K562 (cell line): ENCODE measurements around the gene YPEL3. TPM values are rescaled to one million over a fixed set of nuclear protein-coding genes. Genes with fewer than 3 reads are reported as not detected.

Experiments
- ATAC-seq: fragments of 200-7000 bp; cut with Tn5 transposase; 3 replicates; pipeline ENCODE4 v1.9.1; 2020; ENCODE audit warnings: moderate library complexity
- BruUV-seq: library from RNA; stranded (reverse); fragments of 400-500 nt; replicated peaks from 2 replicates; lab custom pipeline; 2021; lab: Mats Ljungman, UMichigan
- CTCF ChIA-PET: fragments of 300-600 bp; formaldehyde crosslinking; extraction: SDS; loops from one replicate; lab custom pipeline; 2021; ENCODE audit warnings: low intra/inter-chr PET ratio; lab: Yijun Ruan, JAX
- POLR2A ChIA-PET: fragments of 300-600, 350-650 bp; sonication (Branson Sonifier 250); formaldehyde crosslinking; extraction: SDS; loops from one replicate; lab custom pipeline; 2021; ENCODE audit warnings: antibody characterized with exemption, inconsistent platforms; lab: Yijun Ruan, JAX
- DNase-seq, 4 experiments: peaks; one replicate each; pipeline versions ENCODE4 v3.0.0 to v3.0.0-alpha.2; 2011 to 2018; ENCODE audit warnings: low spot score in 3 of 4, mixed read lengths in 3 of 4; ENCODE audit errors: extremely low read depth in 1 of 4
- FAIRE-seq: peaks from 2 replicates; lab custom pipeline; 2011; peaks lifted over from hg19 to GRCh38; lab: Jason Lieb, UNC
- H2AFZ ChIP-seq: 2 replicates; pipeline ENCODE4 v1.6.0; 2011; ENCODE audit warnings: low read depth, low read length, control low read depth, inconsistent platforms
- H3K27ac ChIP-seq: fragments of 200-600 bp; 3 replicates; pipeline ENCODE4 v1.8.0; 2011; ENCODE audit warnings: low read depth, mild to moderate bottlenecking, control low read depth, inconsistent platforms, low read length, moderate library complexity, mixed read lengths; ENCODE audit errors: extremely low read depth
- H3K27me3 ChIP-seq, 2 experiments: fragments of 300-600 bp in 1 of 2; 2 replicates in 1 of 2; 3 replicates in 1 of 2; pipeline versions ENCODE4 v1.6.0 to v1.8.0; 2011; ENCODE audit warnings: inconsistent platforms in 2 of 2, low read length in 2 of 2, mild to moderate bottlenecking in 1 of 2, mixed read lengths in 1 of 2, moderate library complexity in 1 of 2; ENCODE audit not compliant: control insufficient read depth in 2 of 2, insufficient read depth in 2 of 2
- H3K36me3 ChIP-seq: fragments of 300-600 bp; 3 replicates; pipeline ENCODE4 v1.8.0; 2011; ENCODE audit warnings: mild to moderate bottlenecking, low read length, inconsistent platforms; ENCODE audit not compliant: control insufficient read depth, insufficient read depth
- H3K4me1 ChIP-seq, 2 experiments: fragments of 200-600 bp in 1 of 2; replicated peaks in 1 of 2; 2 replicates in 1 of 2; 3 replicates in 1 of 2; pipeline versions ENCODE4 v1.5.1 to v1.8.0; 2011; ENCODE audit warnings: inconsistent platforms in 2 of 2, low read length in 2 of 2, mild to moderate bottlenecking in 1 of 2, mixed read lengths in 1 of 2, moderate library complexity in 1 of 2; ENCODE audit not compliant: control insufficient read depth in 2 of 2, insufficient read depth in 2 of 2
- H3K4me2 ChIP-seq: 2 replicates; pipeline ENCODE4 v1.6.1; 2011; ENCODE audit warnings: low read length, control low read depth, inconsistent platforms, mixed read lengths; ENCODE audit not compliant: insufficient read depth
- H3K4me3 ChIP-seq: fragments of 200-600 bp; sonication (generic), shearing (Covaris generic); 2 replicates; pipeline ENCODE4 v1.5.1; 2016; ENCODE audit warnings: control low read depth, inconsistent platforms
- H3K79me2 ChIP-seq: fragments of 200-600 bp; 3 replicates; pipeline ENCODE4 v1.8.0; 2011; ENCODE audit warnings: low read length, inconsistent platforms; ENCODE audit not compliant: control insufficient read depth, insufficient read depth
- H3K9ac ChIP-seq, 2 experiments: 2 replicates each; pipeline versions ENCODE4 v1.6.0 to v1.6.1; 2011; ENCODE audit warnings: low read depth in 2 of 2, low read length in 2 of 2, control low read depth in 1 of 2, inconsistent platforms in 1 of 2, mild to moderate bottlenecking in 1 of 2, mixed read lengths in 1 of 2; ENCODE audit not compliant: insufficient read depth in 1 of 2
- H3K9me1 ChIP-seq: one replicate; pipeline ENCODE4 v1.6.0; 2011; ENCODE audit warnings: inconsistent platforms, mild to moderate bottlenecking, low read length, moderate library complexity; ENCODE audit not compliant: control insufficient read depth, insufficient read depth
- H3K9me3 ChIP-seq: replicated peaks from 2 replicates; pipeline ENCODE4 v1.5.1; 2011; ENCODE audit warnings: low read depth, low read length, inconsistent platforms; ENCODE audit not compliant: control insufficient read depth, insufficient read depth
- H4K20me1 ChIP-seq: replicated peaks from 2 replicates; pipeline ENCODE4 v1.6.1; 2011; ENCODE audit warnings: low read length, inconsistent platforms, mixed read lengths; ENCODE audit not compliant: control insufficient read depth, insufficient read depth
- MCM5 ChIP-seq: fragments of 450-650 bp; IDR thresholded peaks from 2 replicates; pipeline ENCODE4 v1.6.1; 2016; ENCODE audit warnings: low read depth
- NFIC ChIP-seq: fragments of 450-650 bp; IDR thresholded peaks from 2 replicates; pipeline ENCODE4 v1.6.1; 2017; ENCODE audit warnings: mild to moderate bottlenecking, inconsistent platforms
- RBFOX2 ChIP-seq: fragments of 200-400 bp; formaldehyde crosslinking; IDR thresholded peaks from 2 replicates; pipeline ENCODE4 v1.6.1; 2017; ENCODE audit warnings: low read depth, mild to moderate bottlenecking, low read length, moderate library complexity
- ZBED1 ChIP-seq: IDR thresholded peaks from 2 replicates; pipeline ENCODE4 v1.6.1; 2014
- WGBS: fragments of 100-300 bp; shearing (Covaris generic); methylation state at CpG from one replicate; pipeline ENCODE4 v1.1.6; 2016; ENCODE audit warnings: low coverage, mixed read lengths; ENCODE audit not compliant: insufficient coverage; ENCODE audit errors: missing lambda C conversion rate; 5-methylcytosine and 5-hydroxymethylcytosine counted together
- in situ Hi-C: fragments of 300-500 bp; cut with MboI; formaldehyde crosslinking; loops from 4 replicates; pipeline ENCODE4 v1.15.0; 2018; ENCODE audit warnings: inconsistent platforms, mixed read lengths
- intact Hi-C: fragments of 100-400 bp; cut with micrococcal nuclease; formaldehyde crosslinking; loops from 2 replicates; pipeline ENCODE4 v1.14.2; 2022
- polyA plus RNA-seq, 8 experiments: library from polyadenylated mRNA; depleted of rRNA in 4 of 8; stranded (reverse) in 5 of 8; unstranded in 3 of 8; fragments of >200 nt; fragmentation: Nextera tagmentation in 2 of 8; fragmentation: Illumina TruSeq in 1 of 8; extraction: Ambion mirVana in 2 of 8; extraction: Trizol in 1 of 8; gene quantifications; 2 replicates each; pipeline versions ENCODE4 v1.2.1 to v1.2.3, GENCODE V29; 2011 to 2014; ENCODE audit warnings: inconsistent platforms in 1 of 8, missing spikeins in 1 of 8
- total RNA-seq, 7 experiments: library from RNA; depleted of rRNA in 6 of 7; stranded (reverse); fragments of >200 nt in 6 of 7; fragmentation: Illumina TruSeq in 2 of 7; extraction: Trizol in 2 of 7; gene quantifications; 2 replicates each; pipeline versions ENCODE4 v1.2.1 to v1.2.3, GENCODE V29; 2011 to 2021; ENCODE audit warnings: low replicate concordance in 1 of 7
- TF ChIP-seq, protein P1 (sequence below), 2 experiments: fragments of 150-350 bp in 1 of 2; IDR thresholded peaks; 2 replicates each; pipeline ENCODE4 v1.6.1; 2012 to 2016; ENCODE audit warnings: low read depth in 2 of 2, low read length in 2 of 2, mild to moderate bottlenecking in 1 of 2, moderate library complexity in 1 of 2

The YPEL3 gene
- total and polyA plus RNA-seq, 9 of the 15 experiments (the other 6 are each of a cell fraction or from before 2014, with no cell fraction given): 0.41 to 15.0 (median 2.9) TPM

GRCh38 chr16:30083216-30084055 is 12.6 kb downstream of the YPEL3 start:
- WGBS: 98% methylated on average over 7 of the region's 24 CpGs
- peak; percentile 34 for TF ChIP-seq RBFOX2
- no peak for TF ChIP-seq MCM5
- ATAC-seq (no peak), FAIRE-seq (no peak), DNase-seq (no peak)
- Histone ChIP-seq H3K27ac (no peak overlapping the region), H3K9me3 (no peaks in the 10 kb centered on the region), H3K4me2 (no peak overlapping the region), H3K36me3 (peaks cover 78% of the 10 kb centered on the region; the same call in 2 of the 3 replicates), H3K9me1 (no peaks in the 10 kb centered on the region), H3K9ac (0 out of 4 replicates have a peak overlapping the region, but pooled peaks of 1 of the 2 experiments have one; percentile 11), H2AFZ (no peak overlapping the region), H4K20me1 (no peaks in the 10 kb centered on the region), H3K79me2 (peaks cover 21% of the 10 kb centered on the region), H3K27me3 (no peaks in the 10 kb centered on the region), H3K4me3 (no peak overlapping the region), H3K4me1 (peaks cover 0 to 25% of the 10 kb centered on the region in 2 experiments; a peak in 2 of 5 replicates)
- POLR2A ChIA-PET: interaction anchor here (0.6 to 7.5 kb wide), 3 partner anchors 8 to 863 kb away, joined by 3 to 59 read pairs (median 3); partner anchors contain the start of gene TBX6
- in situ Hi-C loops (no loop called here), intact Hi-C loops (no loop called here)
- no TSS peak for BruUV-seq
- CTCF ChIA-PET: no interaction called here

- peaks cover 0 to 26% of the 10 kb centered on the region in 2 experiments; a peak in 3 of 5 replicates for H3K4me1 ChIP-seq
- H2AFZ ChIP-seq: no peak overlapping the region
- H3K4me2 ChIP-seq: no peak overlapping the region
- H3K9ac ChIP-seq: no peak overlapping the region
- no peak overlapping the region for H3K4me3 ChIP-seq
- ChIA-PET CTCF (no interaction called here), POLR2A (interaction anchor here (0.6 to 7.5 kb wide), 2 partner anchors 9 to 459 kb away, joined by 3 to 59 read pairs; partner anchors contain the start of gene TBX6)
- no peaks in the 10 kb centered on the region for H3K27me3 ChIP-seq
- no peaks in the 10 kb centered on the region for H3K9me3 ChIP-seq
- ATAC-seq (peak; percentile 43; the same call in 1 of the 3 replicates), FAIRE-seq (no peak), DNase-seq (peak in 2 of 4 experiments; percentile 53 to 56)
- no peak overlapping the region for H3K27ac ChIP-seq
- in situ Hi-C loops: no loop called here
- intact Hi-C loops: no loop called here
- H3K36me3 ChIP-seq: peaks cover 87% of the 10 kb centered on the region; the same call in 2 of the 3 replicates
- no peaks in the 10 kb centered on the region for H3K9me1 ChIP-seq
- WGBS: 92% methylated on average over 20 of the region's 20 CpGs
- no TSS peak for BruUV-seq
- peaks cover 29% of the 10 kb centered on the region for H3K79me2 ChIP-seq
- H4K20me1 ChIP-seq: no peaks in the 10 kb centered on the region
- TF ChIP-seq, protein P1, sequence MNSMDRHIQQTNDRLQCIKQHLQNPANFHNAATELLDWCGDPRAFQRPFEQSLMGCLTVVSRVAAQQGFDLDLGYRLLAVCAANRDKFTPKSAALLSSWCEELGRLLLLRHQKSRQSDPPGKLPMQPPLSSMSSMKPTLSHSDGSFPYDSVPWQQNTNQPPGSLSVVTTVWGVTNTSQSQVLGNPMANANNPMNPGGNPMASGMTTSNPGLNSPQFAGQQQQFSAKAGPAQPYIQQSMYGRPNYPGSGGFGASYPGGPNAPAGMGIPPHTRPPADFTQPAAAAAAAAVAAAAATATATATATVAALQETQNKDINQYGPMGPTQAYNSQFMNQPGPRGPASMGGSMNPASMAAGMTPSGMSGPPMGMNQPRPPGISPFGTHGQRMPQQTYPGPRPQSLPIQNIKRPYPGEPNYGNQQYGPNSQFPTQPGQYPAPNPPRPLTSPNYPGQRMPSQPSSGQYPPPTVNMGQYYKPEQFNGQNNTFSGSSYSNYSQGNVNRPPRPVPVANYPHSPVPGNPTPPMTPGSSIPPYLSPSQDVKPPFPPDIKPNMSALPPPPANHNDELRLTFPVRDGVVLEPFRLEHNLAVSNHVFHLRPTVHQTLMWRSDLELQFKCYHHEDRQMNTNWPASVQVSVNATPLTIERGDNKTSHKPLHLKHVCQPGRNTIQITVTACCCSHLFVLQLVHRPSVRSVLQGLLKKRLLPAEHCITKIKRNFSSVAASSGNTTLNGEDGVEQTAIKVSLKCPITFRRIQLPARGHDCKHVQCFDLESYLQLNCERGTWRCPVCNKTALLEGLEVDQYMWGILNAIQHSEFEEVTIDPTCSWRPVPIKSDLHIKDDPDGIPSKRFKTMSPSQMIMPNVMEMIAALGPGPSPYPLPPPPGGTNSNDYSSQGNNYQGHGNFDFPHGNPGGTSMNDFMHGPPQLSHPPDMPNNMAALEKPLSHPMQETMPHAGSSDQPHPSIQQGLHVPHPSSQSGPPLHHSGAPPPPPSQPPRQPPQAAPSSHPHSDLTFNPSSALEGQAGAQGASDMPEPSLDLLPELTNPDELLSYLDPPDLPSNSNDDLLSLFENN (IDR thresholded peaks at IDR 0.05; ENCODE audit: low read depth in 2 of 2, low read length in 2 of 2): no peak
- TF ChIP-seq NFIC (no peak), ZBED1 (no peak)
These were observed 13.4 kb downstream of the YPEL3 start for GRCh38 chr16:30082545-30083090.
